Measurements from ENCODE around the gene NRG3. TPM values are rescaled to one million over a fixed set of nuclear protein-coding genes. Genes with fewer than 3 reads are reported as not detected.

Gene NRG3
- total and polyA plus RNA-seq, 2 of the 8 experiments (the other 6 are each of a cell fraction or from before 2014, with no cell fraction given), result 4.2 to 5.0 TPM

DNA sequence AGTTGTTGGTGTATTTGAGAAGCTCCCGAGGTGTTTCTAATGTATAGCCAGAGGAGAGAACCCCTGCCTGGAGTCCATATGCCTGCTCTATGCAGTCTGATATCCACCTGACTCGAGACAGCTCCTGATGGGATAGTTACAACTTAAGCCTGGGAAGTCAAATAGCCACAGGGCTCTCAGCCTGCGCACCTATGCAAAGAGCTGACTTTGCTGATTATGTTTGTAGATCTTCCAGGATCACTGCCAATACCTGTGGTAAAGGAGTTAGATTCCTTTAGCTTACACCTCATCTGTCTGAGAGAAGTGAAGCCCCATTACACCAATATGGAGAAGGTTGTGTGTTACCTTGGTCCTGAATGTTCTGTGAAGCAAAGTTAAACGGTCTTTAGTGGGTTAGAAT, 1063.3 kb downstream of the NRG3 start:
- Histone ChIP-seq H3K9ac (replicated peaks in 1 of 4; ENCODE audit: extremely low read depth in 1 of 4, low read depth in 3 of 4, low read length in 3 of 4) (no peak overlapping the region), H4K5ac (ENCODE audit: insufficient read length, low read depth, low read length) (no peak overlapping the region), H4K20me1 (replicated peaks in 1 of 2; ENCODE audit: control insufficient read depth in 1 of 2, insufficient read depth in 2 of 2, low read length in 2 of 2) (no peaks in the 10 kb centered on the region), H3K23me2 (ENCODE audit: low read depth, low read length) (no peaks in the 10 kb centered on the region; the same call in 1 of the 2 replicates), H3K9me3 (ENCODE audit: insufficient read depth in 2 of 2, low read depth in 1 of 2, low read length in 1 of 2) (no peaks in the 10 kb centered on the region), H3K4me2 (ENCODE audit: insufficient read depth in 1 of 2, low read depth in 2 of 2, low read length in 2 of 2) (no peak overlapping the region), H2BK120ac (replicated peaks; ENCODE audit: low read depth, low read length) (no peak overlapping the region), H3K27ac (ENCODE audit: low read depth, low read length) (no peak overlapping the region), H3K4me3 (ENCODE audit: extremely low read depth in 1 of 4, insufficient read depth in 2 of 4, low read depth in 3 of 4, low read length in 4 of 4) (no peak overlapping the region), H2BK12ac (ENCODE audit: low read depth, low read length) (no peak overlapping the region), H2AK5ac (ENCODE audit: low read depth, low read length) (no peak overlapping the region), H3K56ac (replicated peaks; ENCODE audit: insufficient read length, low read depth, low read length) (no peak overlapping the region), H4K8ac (ENCODE audit: extremely low read depth, insufficient read depth, low read length) (no peak overlapping the region), H3K79me2 (ENCODE audit: control insufficient read depth in 1 of 2, insufficient read depth in 2 of 2, low read length in 2 of 2) (no peaks in the 10 kb centered on the region), H2BK15ac (ENCODE audit: low read length) (no peak overlapping the region), H3K4me1 (replicated peaks in 1 of 4; ENCODE audit: control insufficient read depth in 3 of 4, insufficient read depth in 4 of 4, low read length in 3 of 4) (no peaks in the 10 kb centered on the region), H2AFZ (ENCODE audit: low read length) (no peak overlapping the region), H2BK20ac (ENCODE audit: low read length) (no peak overlapping the region), H3K14ac (ENCODE audit: insufficient read length) (no peak overlapping the region), H4K91ac (replicated peaks; ENCODE audit: insufficient read length, low read length) (no peak overlapping the region), H3K27me3 (replicated peaks in 1 of 4; ENCODE audit: control insufficient read depth in 3 of 4, extremely low read depth in 1 of 4, insufficient read depth in 3 of 4, low read length in 3 of 4) (no peaks in the 10 kb centered on the region), H3K23ac (ENCODE audit: insufficient read length) (no peak overlapping the region), H3K36me3 (ENCODE audit: control insufficient read depth in 2 of 4, insufficient read depth in 4 of 4, low read length in 3 of 4) (no peaks in the 10 kb centered on the region), H3K18ac (ENCODE audit: extremely low read depth, low read length) (no peak overlapping the region), H3K4ac (replicated peaks; ENCODE audit: insufficient read length, low read depth, low read length) (no peak overlapping the region), H2BK5ac (ENCODE audit: low read depth, low read length) (no peak overlapping the region), H3K79me1 (ENCODE audit: low read depth, low read length) (no peaks in the 10 kb centered on the region)
- WGBS, 2 experiments (ENCODE audit: extremely low coverage in 1 of 2, insufficient coverage in 1 of 2, insufficient read length in 1 of 2, insufficient replicate concordance in 2 of 2, low coverage in 1 of 2, low lambda C conversion rate in 2 of 2, missing lambda C conversion rate in 1 of 2), result 96% methylated on average over 4 of the region's 4 CpGs; no CpG with 5 or more reads in 1 of the 2 experiments
- DNase-seq (ENCODE audit: low read depth in 1 of 2, low spot score in 2 of 2), result no peak
- FAIRE-seq, result no peak
- POLR2A ChIA-PET (ENCODE audit: partially characterized antibody), result no interaction called here
- CTCF ChIA-PET (ENCODE audit: partially characterized antibody), result interaction anchor here (0.5 to 1.0 kb wide), 3 partner anchors 13 to 17 kb away, joined by 3 to 5 read pairs (median 3); no protein-coding TSS in a partner anchor
- TF ChIP-seq, protein P1, sequence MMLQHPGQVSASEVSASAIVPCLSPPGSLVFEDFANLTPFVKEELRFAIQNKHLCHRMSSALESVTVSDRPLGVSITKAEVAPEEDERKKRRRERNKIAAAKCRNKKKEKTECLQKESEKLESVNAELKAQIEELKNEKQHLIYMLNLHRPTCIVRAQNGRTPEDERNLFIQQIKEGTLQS (IDR thresholded peaks at IDR 0.05; ENCODE audit: insufficient read depth, low read depth, low read length), result no peak
- TF ChIP-seq ZNF274 (IDR thresholded peaks at IDR 0.05; ENCODE audit: borderline replicate concordance, extremely low read depth, low read length) (no peak), HDAC6 (IDR thresholded peaks at IDR 0.05; ENCODE audit: low read depth, low read length) (no peak), SP1 (IDR thresholded peaks at IDR 0.05; ENCODE audit: low read depth, low read length) (no peak), EP300 (IDR thresholded peaks at IDR 0.05; ENCODE audit: borderline replicate concordance in 1 of 2, low read depth in 2 of 2, low read length in 2 of 2) (no peak)
